Left renal cortex interstitium (tissue), 4 donors: ENCODE measurements around the gene KRT79. TPM values are rescaled to one million over a fixed set of nuclear protein-coding genes. Genes with fewer than 3 reads are reported as not detected.
"Not testable (repeated sequence)": the region's sequence is repeated elsewhere in the genome, so short reads cannot be mapped to it uniquely, and the experiment has no call there.

Experiments
- DNase-seq, 4 donors: peaks; one replicate each; pipeline ENCODE4 v3.0.0-alpha.2; 2013; ENCODE audit warnings: low read depth in 4 of 4, low spot score in 2 of 4, missing footprints in 1 of 4
- polyA plus RNA-seq, 4 donors: library from polyadenylated mRNA; unstranded; fragments of 120-200 nt; gene quantifications; one replicate each; pipeline ENCODE4 v1.2.1, GENCODE V29; 2013; ENCODE audit not compliant: insufficient read length in 4 of 4

Gene KRT79
- not detected for polyA plus RNA-seq

GRCh38 chr12:52833922-52834726 lies at the start of gene KRT79:
Gene KRT79 (minus strand): TSS chr12:52834311. CDS start chr12:52834260, 51 bp downstream.
- DNase-seq, result no peak

- not testable (repeated sequence) for DNase-seq
Observed at GRCh38 chr12:52880499-52880898, 46.4 kb upstream of the KRT79 start.

- DNase-seq, result peak in 2 of 4 donors; percentile 64 to 85
Observed at GRCh38 chr12:52879394-52880351, 45.6 kb upstream of the KRT79 start.

GRCh38 chr12:52878507-52879393 lies 44.6 kb upstream of the KRT79 start:
- no peak for DNase-seq

GRCh38 chr12:52877242-52877641 lies 43.1 kb upstream of the KRT79 start:
- no peak for DNase-seq

GRCh38 chr12:52876372-52876771 lies 42.3 kb upstream of the KRT79 start:
- no peak for DNase-seq

- no peak for DNase-seq
Observed at GRCh38 chr12:52874573-52875435, 40.7 kb upstream of the KRT79 start.

GRCh38 chr12:52873832-52874572 lies 39.9 kb upstream of the KRT79 start:
- DNase-seq, result peak in 1 of 4 donors; percentile 47

- no peak for DNase-seq
Observed at GRCh38 chr12:52873513-52873831, 39.4 kb upstream of the KRT79 start.

GRCh38 chr12:52872644-52873389 lies 38.7 kb upstream of the KRT79 start:
- no peak for DNase-seq

GRCh38 chr12:52871291-52872039 lies 37.4 kb upstream of the KRT79 start:
- DNase-seq, result no peak

- DNase-seq, result no peak
Observed at GRCh38 chr12:52870361-52871290, 36.5 kb upstream of the KRT79 start.

GRCh38 chr12:52867642-52868041 lies 33.5 kb upstream of the KRT79 start:
- DNase-seq, result no peak

- no peak for DNase-seq
Observed at GRCh38 chr12:52867152-52867551, 33.0 kb upstream of the KRT79 start.

GRCh38 chr12:52865090-52865944 lies 31.2 kb upstream of the KRT79 start:
- peak in 3 of 4 donors; percentile 54 to 58 (median 56) for DNase-seq
